Body of pancreas (tissue), 4 donors: Measurements from ENCODE around the gene THSD7B. TPM values are rescaled to one million over a fixed set of nuclear protein-coding genes. Genes with fewer than 3 reads are reported as not detected.

Experiments
- ATAC-seq: fragments of 150-250 bp; one replicate; pipeline ENCODE4 v1.9.1; 2016
- DNase-seq, 4 donors: peaks; one replicate each; pipeline ENCODE4 v3.0.0-alpha.2; 2019
- H3K27ac ChIP-seq, 4 donors: fragments of 200-600 bp; sonication (generic); 1 replicate in 3 of 4; 2 replicates in 1 of 4; pipeline versions ENCODE4 v1.5.1 to v1.6.1; 2016 to 2019; ENCODE audit warnings: mild to moderate bottlenecking in 1 of 4, mixed read lengths in 1 of 4, moderate library complexity in 1 of 4
- H3K27me3 ChIP-seq, 2 donors: fragments of 200-600 bp; sonication (generic); one replicate each; pipeline ENCODE4 v1.6.0; 2016; ENCODE audit warnings: mild to moderate bottlenecking in 1 of 2
- H3K36me3 ChIP-seq, 2 donors: fragments of 200-600 bp; sonication (generic); replicated peaks in 1 of 2; 2 replicates each; pipeline ENCODE4 v1.5.1; 2016; ENCODE audit warnings: low read depth in 2 of 2; ENCODE audit not compliant: insufficient read depth in 1 of 2
- H3K4me1 ChIP-seq: fragments of 200-600 bp; sonication (generic); one replicate; pipeline ENCODE4 v1.6.0; 2016
- H3K4me3 ChIP-seq, 2 donors: fragments of 200-600 bp; sonication (generic); 1 replicate in 1 of 2; 2 replicates in 1 of 2; pipeline ENCODE4 v1.5.1; 2016 to 2019
- H3K9me3 ChIP-seq, 3 donors: fragments of 200-600 bp; sonication (generic); 1 replicate in 2 of 3; 2 replicates in 1 of 3; pipeline ENCODE4 v1.5.1; 2016
- CTCF ChIP-seq, 7 experiments: fragments of 450-650 bp in 4 of 7; fragments of 200-600 bp in 3 of 7; sonication (generic) in 3 of 7; IDR thresholded peaks; one replicate each; pipeline ENCODE4 v1.5.1; 2016 to 2019; ENCODE audit warnings: antibody characterized with exemption in 7 of 7
- POLR2A ChIP-seq, 3 donors: fragments of 450-650 bp; IDR thresholded peaks; one replicate each; pipeline ENCODE4 v1.6.1; 2016; ENCODE audit warnings: antibody characterized with exemption in 3 of 3, mild to moderate bottlenecking in 2 of 3
- WGBS, 2 donors: methylation state at CpG; one replicate each; pipeline ENCODE4 v1.1.5; 2017; 5-methylcytosine and 5-hydroxymethylcytosine counted together
- intact Hi-C: fragments of 100-400 bp; cut with DNase I; formaldehyde crosslinking; loops from one replicate; pipeline ENCODE4 v1.15.1; 2023
- total RNA-seq, 2 donors: library from RNA; depleted of rRNA; stranded (reverse); fragments of >200 nt; gene quantifications; one replicate each; pipeline ENCODE4 v1.1.0, GENCODE V29; 2016

Gene THSD7B
- total RNA-seq, 2 donors from 2014 or later, result 0.26 to 0.33 TPM

GRCh38 chr2:136994793-136995192, 229.4 kb downstream of the THSD7B start:
- no peak overlapping the region for H3K4me3 ChIP-seq

GRCh38 chr2:136997557-136997956, 232.2 kb downstream of the THSD7B start:
- Histone ChIP-seq H3K27me3 (no peaks in the 10 kb centered on the region), H3K36me3 (no peaks in the 10 kb centered on the region), H3K4me3 (no peak overlapping the region), H3K4me1 (no peaks in the 10 kb centered on the region), H3K9me3 (no peaks in the 10 kb centered on the region), H3K27ac (no peak overlapping the region)
- WGBS, 2 donors, result 83 to 94% methylated on average over 1 of the region's 1 CpG
- DNase-seq (no peak), ATAC-seq (no peak)
- intact Hi-C loops, result no loop called here
- TF ChIP-seq POLR2A (IDR thresholded peaks at IDR 0.05) (no peak), CTCF (IDR thresholded peaks at IDR 0.05) (no peak)

More at GRCh38 chr2:136994793-136995192, 229.4 kb downstream of the THSD7B start:
- no peak overlapping the region for H3K27ac ChIP-seq
- no peaks in the 10 kb centered on the region for H3K36me3 ChIP-seq
- no peaks in the 10 kb centered on the region for H3K27me3 ChIP-seq
- no peaks in the 10 kb centered on the region for H3K9me3 ChIP-seq
- H3K4me1 ChIP-seq, result no peaks in the 10 kb centered on the region
- WGBS, 2 donors, result 40 to 50% methylated on average over 1 of the region's 1 CpG
- DNase-seq (no peak), ATAC-seq (no peak)
- intact Hi-C loops, result no loop called here
- no peak for TF ChIP-seq CTCF (IDR thresholded peaks at IDR 0.05)
- TF ChIP-seq POLR2A (IDR thresholded peaks at IDR 0.05), result no peak

GRCh38 chr2:137000811-137001210, 235.5 kb downstream of the THSD7B start:
- H3K9me3 ChIP-seq, result no peaks in the 10 kb centered on the region
- H3K27ac ChIP-seq, result no peak overlapping the region
- WGBS, 2 donors, result 31 to 32% methylated on average over 2 of the region's 2 CpGs
- TF ChIP-seq POLR2A (IDR thresholded peaks at IDR 0.05), result no peak
- no peak for TF ChIP-seq CTCF (IDR thresholded peaks at IDR 0.05)
- DNase-seq (no peak), ATAC-seq (no peak)
- H3K4me3 ChIP-seq, result no peak overlapping the region
- no peaks in the 10 kb centered on the region for H3K36me3 ChIP-seq
- H3K4me1 ChIP-seq, result no peaks in the 10 kb centered on the region
- intact Hi-C loops, result no loop called here
- no peaks in the 10 kb centered on the region for H3K27me3 ChIP-seq

GRCh38 chr2:137002896-137003295, 237.6 kb downstream of the THSD7B start:
- Histone ChIP-seq H3K36me3 (no peaks in the 10 kb centered on the region), H3K4me1 (no peaks in the 10 kb centered on the region), H3K27me3 (no peaks in the 10 kb centered on the region), H3K4me3 (no peak overlapping the region), H3K27ac (no peak overlapping the region), H3K9me3 (no peaks in the 10 kb centered on the region)
- no peak for TF ChIP-seq POLR2A (IDR thresholded peaks at IDR 0.05)
- ATAC-seq (no peak), DNase-seq (no peak)
- intact Hi-C loops, result no loop called here
- 55 to 67% methylated on average over 1 of the region's 1 CpG for WGBS, 2 donors

- no peak for TF ChIP-seq CTCF (IDR thresholded peaks at IDR 0.05)
- no peak for TF ChIP-seq POLR2A (IDR thresholded peaks at IDR 0.05)
Measured at GRCh38 chr2:137005210-137005609, 239.9 kb downstream of the THSD7B start.

More at GRCh38 chr2:137005210-137005609, 239.9 kb downstream of the THSD7B start:
- no peak overlapping the region for H3K4me3 ChIP-seq
- H3K36me3 ChIP-seq, result no peaks in the 10 kb centered on the region
- H3K27me3 ChIP-seq, result no peaks in the 10 kb centered on the region
- intact Hi-C loops, result no loop called here
- H3K4me1 ChIP-seq, result no peaks in the 10 kb centered on the region
- DNase-seq (no peak), ATAC-seq (no peak)
- no peaks in the 10 kb centered on the region for H3K9me3 ChIP-seq
- no peak overlapping the region for H3K27ac ChIP-seq
- 19 to 46% methylated on average over 2 of the region's 2 CpGs for WGBS, 2 donors
